SJCRH30 (cell line): ENCODE data around the gene PARVG. TPM values are rescaled to one million over a fixed set of nuclear protein-coding genes. Genes with fewer than 3 reads are reported as not detected.

Source experiments
- DNase-seq, 2 experiments: peaks; one replicate each; pipeline ENCODE4 v3.0.0-alpha.2; 2015 to 2020
- H3K27ac ChIP-seq: fragments of 250-450 bp; sonication (Bioruptor Pico); 2 replicates; pipeline ENCODE4 v1.5.1; 2020; ENCODE audit warnings: mild to moderate bottlenecking, moderate library complexity
- H3K27me3 ChIP-seq: fragments of 250-450 bp; sonication (Bioruptor Pico); 2 replicates; pipeline ENCODE4 v1.5.1; 2020; ENCODE audit warnings: mild to moderate bottlenecking, moderate library complexity
- H3K36me3 ChIP-seq: fragments of 250-450 bp; sonication (Bioruptor Pico); 2 replicates; pipeline ENCODE4 v1.5.1; 2020; ENCODE audit warnings: mild to moderate bottlenecking, moderate library complexity
- H3K4me1 ChIP-seq: fragments of 250-450 bp; sonication (Bioruptor Pico); 2 replicates; pipeline ENCODE4 v1.5.1; 2020; ENCODE audit warnings: mild to moderate bottlenecking, moderate library complexity
- H3K4me3 ChIP-seq: fragments of 250-450 bp; sonication (Bioruptor Pico); 2 replicates; pipeline ENCODE4 v1.5.1; 2020; ENCODE audit warnings: mild to moderate bottlenecking, moderate library complexity
- H3K9me3 ChIP-seq: fragments of 250-450 bp; sonication (Bioruptor Pico); replicated peaks from 2 replicates; pipeline ENCODE4 v1.5.1; 2020; ENCODE audit warnings: mild to moderate bottlenecking, moderate library complexity
- total RNA-seq: library from RNA; depleted of rRNA; stranded (reverse); fragments of >200 nt; shearing (Covaris generic); gene quantifications from 2 replicates; pipeline ENCODE4 v1.2.3, GENCODE V29; 2014

The PARVG gene
- total RNA-seq, 1 experiment from 2014 or later: not detected

DNA sequence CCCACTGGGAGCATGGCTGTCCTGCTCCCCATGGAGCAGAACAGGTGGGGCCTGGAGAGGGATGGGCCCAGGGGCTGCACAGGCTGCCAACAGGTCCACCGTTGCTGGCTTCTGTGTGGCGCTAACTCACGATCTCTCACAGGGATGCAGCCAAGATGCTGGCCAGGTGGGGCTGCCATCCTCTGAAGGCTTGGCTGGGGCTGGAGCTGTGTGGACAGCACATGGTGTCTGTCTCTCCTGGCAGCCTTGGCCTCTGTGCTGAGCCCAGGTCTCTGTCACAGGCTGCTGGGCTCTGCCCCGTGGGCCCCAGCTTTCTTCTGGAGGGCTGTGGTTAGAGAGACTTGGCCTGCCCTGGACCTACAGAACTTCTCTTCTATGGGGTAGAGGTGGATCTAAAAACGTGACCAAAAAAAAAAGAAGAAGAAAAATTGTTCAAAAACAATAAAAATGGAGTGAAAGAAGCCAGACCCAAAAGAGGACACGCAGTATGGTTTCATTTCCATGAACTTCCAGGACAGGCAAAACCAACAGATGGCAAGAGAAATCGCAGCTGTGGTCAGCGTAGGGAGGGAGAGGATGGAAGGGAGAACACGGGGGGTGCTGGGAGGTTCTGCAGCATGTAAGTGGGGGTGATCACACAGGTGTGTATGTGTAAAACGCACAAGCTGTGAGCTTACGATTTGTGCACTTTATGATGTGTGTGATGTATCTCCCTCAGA, 12.2 kb downstream of the PARVG start:
- no peak for DNase-seq
- Histone ChIP-seq H3K9me3 (no peaks in the 10 kb centered on the region), H3K4me1 (no peaks in the 10 kb centered on the region), H3K4me3 (no peak overlapping the region), H3K36me3 (no peaks in the 10 kb centered on the region), H3K27ac (no peak overlapping the region), H3K27me3 (no peaks in the 10 kb centered on the region)

GRCh38 chr22:44193535-44193891, 12.8 kb downstream of the PARVG start:
- H3K27me3 ChIP-seq: no peaks in the 10 kb centered on the region
- DNase-seq: no peak

GRCh38 chr22:44194569-44194968, 13.8 kb downstream of the PARVG start:
- Histone ChIP-seq H3K27me3 (no peaks in the 10 kb centered on the region), H3K4me1 (no peaks in the 10 kb centered on the region), H3K9me3 (no peaks in the 10 kb centered on the region), H3K4me3 (no peak overlapping the region), H3K27ac (no peak overlapping the region), H3K36me3 (no peaks in the 10 kb centered on the region)
- DNase-seq: no peak

More at GRCh38 chr22:44193535-44193891, 12.8 kb downstream of the PARVG start:
- H3K36me3 ChIP-seq: no peaks in the 10 kb centered on the region
- H3K4me3 ChIP-seq: no peak overlapping the region
- H3K9me3 ChIP-seq: no peaks in the 10 kb centered on the region
- no peaks in the 10 kb centered on the region for H3K4me1 ChIP-seq
- no peak overlapping the region for H3K27ac ChIP-seq

DNA sequence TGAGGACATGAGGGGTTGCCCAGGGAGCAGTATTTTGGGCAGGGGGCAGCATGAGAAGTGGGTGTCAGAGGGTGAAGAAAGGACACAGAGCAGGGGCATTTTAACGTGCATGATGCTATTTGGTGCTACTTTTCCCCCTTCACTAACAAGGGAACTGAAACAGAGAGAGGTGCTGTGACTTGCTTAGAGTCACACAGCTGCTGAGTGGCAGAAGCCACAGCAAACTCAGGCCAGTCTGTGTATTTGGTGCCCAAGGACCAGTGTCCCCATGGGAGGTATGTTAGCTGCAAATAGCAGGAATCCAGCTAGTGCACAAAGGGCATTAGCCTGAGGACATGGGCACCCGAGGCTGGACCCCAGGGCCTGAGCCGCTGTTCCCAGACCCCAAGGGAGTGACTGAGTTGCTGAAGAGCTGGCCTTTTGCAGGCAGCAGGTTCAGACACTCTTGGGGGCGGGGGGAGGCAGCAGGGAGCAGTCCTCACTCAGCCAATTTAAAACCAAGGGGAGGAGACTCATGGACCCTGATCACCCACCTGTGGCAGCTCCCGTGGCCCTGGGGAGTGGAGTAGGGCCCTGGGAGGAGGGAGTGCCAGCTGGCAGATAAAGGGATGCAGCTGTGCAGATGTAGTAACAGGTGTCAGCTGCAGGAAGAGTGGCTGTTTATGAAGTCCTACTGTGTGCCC, 14.6 kb downstream of the PARVG start:
- H3K4me1 ChIP-seq: no peaks in the 10 kb centered on the region
- no peak overlapping the region for H3K27ac ChIP-seq
- H3K27me3 ChIP-seq: no peaks in the 10 kb centered on the region
- no peak for DNase-seq
- H3K36me3 ChIP-seq: no peaks in the 10 kb centered on the region
- H3K9me3 ChIP-seq: no peaks in the 10 kb centered on the region
- H3K4me3 ChIP-seq: no peak overlapping the region

DNA sequence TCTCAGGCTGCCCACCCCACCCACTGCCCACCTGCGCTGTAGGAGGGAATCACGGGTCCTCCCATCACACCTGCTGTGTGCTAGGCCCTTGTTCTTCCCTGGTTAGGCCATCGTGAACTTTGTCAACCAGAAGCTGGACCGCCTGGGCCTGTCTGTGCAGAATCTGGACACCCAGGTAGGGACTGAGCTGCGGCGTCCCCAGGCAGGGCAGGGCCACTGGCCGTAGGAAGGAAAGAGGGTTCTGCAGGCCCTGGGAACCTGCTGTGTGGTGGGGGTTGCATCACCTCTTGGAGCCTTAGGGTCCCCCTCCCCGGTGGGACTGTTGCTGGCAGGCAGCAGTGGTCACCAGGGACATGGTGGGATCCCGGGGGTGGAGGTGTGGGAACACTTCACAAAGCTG, 15.5 kb downstream of the PARVG start:
- H3K4me3 ChIP-seq: no peak overlapping the region
- no peaks in the 10 kb centered on the region for H3K27me3 ChIP-seq
- DNase-seq: no peak
- H3K36me3 ChIP-seq: no peaks in the 10 kb centered on the region
- no peak overlapping the region for H3K27ac ChIP-seq
- H3K4me1 ChIP-seq: no peaks in the 10 kb centered on the region
- no peaks in the 10 kb centered on the region for H3K9me3 ChIP-seq

DNA sequence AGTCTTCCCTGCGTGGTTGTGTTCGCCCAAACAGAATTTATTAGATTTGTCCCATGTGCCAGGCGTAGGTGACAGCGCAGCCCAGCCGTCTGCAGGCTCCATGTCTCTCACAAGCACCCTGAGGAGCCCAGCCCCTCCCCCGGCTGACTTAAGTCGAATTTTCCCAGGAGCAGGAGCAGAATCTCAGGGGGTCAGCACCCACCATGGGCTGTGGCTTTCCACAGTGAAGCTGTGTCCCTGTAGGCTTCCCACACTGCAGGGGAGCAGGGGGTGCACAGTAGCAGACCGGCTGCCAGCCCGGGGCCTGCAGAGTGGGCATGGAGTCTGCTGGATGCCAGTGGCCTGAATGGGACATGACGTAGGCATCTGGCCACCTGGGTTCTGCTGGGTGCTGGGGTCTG, 16.0 kb downstream of the PARVG start:
- Histone ChIP-seq H3K4me1 (no peaks in the 10 kb centered on the region), H3K36me3 (no peaks in the 10 kb centered on the region), H3K9me3 (no peaks in the 10 kb centered on the region), H3K27ac (no peak overlapping the region), H3K4me3 (no peak overlapping the region), H3K27me3 (0 out of 2 replicates have a peak, but pooled peaks cover 1% of the 10 kb centered on the region)
- DNase-seq: no peak

- no peak for DNase-seq
- no peak overlapping the region for H3K4me3 ChIP-seq
- no peaks in the 10 kb centered on the region for H3K36me3 ChIP-seq
Measured at GRCh38 chr22:44197271-44197670, 16.5 kb downstream of the PARVG start.

DNA sequence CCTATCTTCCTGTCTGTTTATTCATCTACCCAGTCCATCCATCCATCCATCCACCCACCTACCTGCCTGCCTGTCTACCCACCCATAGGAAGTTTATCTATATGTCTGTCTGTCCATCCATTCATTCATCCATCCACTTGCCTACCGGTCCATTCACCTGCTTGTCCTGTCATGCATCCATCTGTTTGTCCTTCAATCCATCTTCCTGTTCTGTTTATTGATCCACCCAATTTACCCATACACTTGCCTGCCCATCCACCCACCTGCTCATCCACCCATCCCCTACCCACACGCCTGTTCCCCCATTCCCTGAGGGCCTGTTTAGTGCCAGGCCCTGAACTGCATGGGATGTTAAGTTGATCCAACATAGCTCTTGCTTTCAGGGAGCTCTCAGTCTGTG, 18.4 kb downstream of the PARVG start:
- Histone ChIP-seq H3K4me1 (no peaks in the 10 kb centered on the region), H3K27me3 (peaks cover 3% of the 10 kb centered on the region; the same call in 1 of the 2 replicates), H3K9me3 (no peaks in the 10 kb centered on the region), H3K4me3 (no peak overlapping the region), H3K27ac (no peak overlapping the region), H3K36me3 (no peaks in the 10 kb centered on the region)
- DNase-seq: no peak

More at GRCh38 chr22:44197271-44197670, 16.5 kb downstream of the PARVG start:
- Histone ChIP-seq H3K4me1 (no peaks in the 10 kb centered on the region), H3K9me3 (no peaks in the 10 kb centered on the region), H3K27me3 (0 out of 2 replicates have a peak, but pooled peaks cover 3% of the 10 kb centered on the region), H3K27ac (no peak overlapping the region)

DNA sequence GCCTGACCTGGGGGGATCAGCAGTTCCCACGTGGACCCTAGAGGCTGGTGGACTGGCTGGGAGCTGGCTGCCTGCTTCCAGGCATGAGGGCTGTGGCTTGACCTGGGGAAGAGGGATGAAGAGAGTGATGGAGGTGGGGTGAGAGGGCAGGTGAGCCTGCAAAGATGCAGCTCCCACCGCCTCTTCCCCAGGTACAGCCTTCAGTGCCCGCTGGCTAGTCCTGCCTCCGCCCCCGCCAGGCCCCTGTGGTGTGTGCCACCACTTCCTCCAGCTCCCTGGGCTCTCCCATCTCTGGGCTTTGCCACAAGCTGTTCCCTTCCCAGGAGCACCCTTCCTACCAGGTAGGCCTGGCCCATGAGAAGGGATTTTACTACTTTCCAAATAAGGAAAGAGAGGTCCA, 19.1 kb downstream of the PARVG start:
- Histone ChIP-seq H3K9me3 (no peaks in the 10 kb centered on the region), H3K27me3 (peaks cover 3% of the 10 kb centered on the region; the same call in 1 of the 2 replicates), H3K4me3 (no peak overlapping the region), H3K36me3 (no peaks in the 10 kb centered on the region), H3K27ac (no peak overlapping the region), H3K4me1 (no peaks in the 10 kb centered on the region)
- no peak for DNase-seq

DNA sequence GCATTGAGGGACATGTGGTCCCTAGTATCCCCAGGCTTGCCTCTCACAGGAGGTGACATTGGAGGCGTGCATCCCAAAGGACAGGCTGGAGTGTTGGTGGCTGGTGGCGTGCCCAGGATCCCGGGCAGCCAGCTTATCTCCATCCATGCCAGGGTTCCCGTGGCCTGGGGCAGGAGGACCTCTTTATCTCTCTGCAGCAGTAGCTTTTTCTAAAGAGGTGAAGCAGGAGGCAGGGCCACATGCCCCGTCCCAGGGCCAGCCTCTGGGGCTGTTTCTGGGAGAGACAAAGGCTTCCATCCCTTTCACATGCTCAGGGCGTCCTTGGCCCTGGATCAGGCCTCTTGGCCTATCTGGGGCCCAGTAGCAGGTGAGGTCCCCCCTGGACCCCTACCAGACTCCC, 19.7 kb downstream of the PARVG start:
- H3K9me3 ChIP-seq: no peaks in the 10 kb centered on the region
- peaks cover 3% of the 10 kb centered on the region; the same call in 1 of the 2 replicates for H3K27me3 ChIP-seq
- no peak overlapping the region for H3K27ac ChIP-seq
- H3K4me3 ChIP-seq: no peak overlapping the region
- H3K36me3 ChIP-seq: no peaks in the 10 kb centered on the region
- DNase-seq: no peak
- H3K4me1 ChIP-seq: no peaks in the 10 kb centered on the region

- no peaks in the 10 kb centered on the region for H3K4me1 ChIP-seq
- peak in 1 of 2 experiments; percentile 6 for DNase-seq
- H3K27ac ChIP-seq: no peak overlapping the region
- H3K9me3 ChIP-seq: no peaks in the 10 kb centered on the region
- H3K27me3 ChIP-seq: peaks cover 3% of the 10 kb centered on the region; the same call in 1 of the 2 replicates
- no peaks in the 10 kb centered on the region for H3K36me3 ChIP-seq
- no peak overlapping the region for H3K4me3 ChIP-seq
Measured at GRCh38 chr22:44200855-44201550, 20.3 kb downstream of the PARVG start.

DNA sequence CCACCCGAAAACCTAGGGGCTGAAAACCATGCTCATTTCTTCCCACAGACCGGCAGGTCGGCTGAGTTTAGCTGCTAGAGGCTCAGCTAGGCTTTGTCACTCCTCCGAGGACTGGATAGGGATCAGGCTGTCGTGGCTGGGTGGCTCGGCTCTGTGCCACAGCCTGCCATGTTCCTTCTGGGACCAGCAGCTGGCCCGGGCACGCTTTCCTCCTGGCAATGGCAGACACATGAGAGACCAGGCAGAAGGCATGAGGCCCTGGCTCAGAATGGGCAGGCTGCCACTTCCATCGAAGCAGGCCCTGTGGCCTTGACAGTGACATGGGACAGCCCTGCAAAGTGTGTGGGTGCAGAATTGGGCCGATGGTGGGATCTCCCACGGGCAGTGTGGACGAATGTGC, 20.9 kb downstream of the PARVG start:
- no peaks in the 10 kb centered on the region for H3K36me3 ChIP-seq
- peaks cover 3% of the 10 kb centered on the region; the same call in 1 of the 2 replicates for H3K27me3 ChIP-seq
- H3K27ac ChIP-seq: no peak overlapping the region
- H3K4me3 ChIP-seq: no peak overlapping the region
- no peaks in the 10 kb centered on the region for H3K9me3 ChIP-seq
- no peaks in the 10 kb centered on the region for H3K4me1 ChIP-seq
- no peak for DNase-seq

GRCh38 chr22:44202261-44202789, 21.6 kb downstream of the PARVG start:
- H3K27ac ChIP-seq: no peak overlapping the region

DNA sequence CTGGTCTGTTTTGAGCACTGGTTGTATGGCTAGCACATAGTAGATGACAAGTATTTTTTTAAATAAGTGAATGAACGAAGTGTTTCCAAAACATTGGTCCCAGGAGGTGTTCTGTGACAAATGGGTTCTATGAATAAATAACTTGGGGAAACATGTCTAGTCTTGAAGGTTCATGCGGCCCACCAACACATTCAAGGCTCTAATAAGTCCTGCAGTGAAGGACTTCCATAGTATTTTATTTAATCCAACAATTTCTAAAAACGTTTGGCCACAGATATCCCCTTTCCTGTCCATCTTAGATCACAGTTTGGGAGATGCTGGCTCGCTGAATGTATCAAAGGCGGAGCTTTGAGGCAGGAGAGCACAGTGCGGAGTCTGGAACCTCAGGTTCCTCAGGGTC, 22.5 kb downstream of the PARVG start:
- no peaks in the 10 kb centered on the region for H3K36me3 ChIP-seq
- H3K4me3 ChIP-seq: no peak overlapping the region
- no peaks in the 10 kb centered on the region for H3K9me3 ChIP-seq
- H3K27me3 ChIP-seq: peaks cover 3% of the 10 kb centered on the region; the same call in 1 of the 2 replicates
- no peak for DNase-seq
- H3K4me1 ChIP-seq: no peaks in the 10 kb centered on the region
- no peak overlapping the region for H3K27ac ChIP-seq

More at GRCh38 chr22:44202261-44202789, 21.6 kb downstream of the PARVG start:
- Histone ChIP-seq H3K27me3 (peaks cover 3% of the 10 kb centered on the region; the same call in 1 of the 2 replicates), H3K9me3 (no peaks in the 10 kb centered on the region), H3K36me3 (no peaks in the 10 kb centered on the region), H3K4me1 (no peaks in the 10 kb centered on the region), H3K4me3 (no peak overlapping the region)
- no peak for DNase-seq
